PFSK-1 (cell line): ENCODE results near the gene AP4B1.

Experiments
- FOXP2 ChIP-seq: optimal IDR thresholded peaks from 2 replicates; pipeline ENCODE3; 2011; ENCODE audit warnings: borderline replicate concordance, control low read depth, inconsistent platforms; ENCODE audit not compliant: insufficient read depth; ENCODE audit errors: extremely low read length, extremely low read depth
- POLR2AphosphoS5 ChIP-seq: IDR thresholded peaks from 2 replicates; pipeline ENCODE4 v1.6.1; 2012; ENCODE audit warnings: low read depth, mild to moderate bottlenecking, control low read depth, low read length, moderate library complexity
- SIN3A ChIP-seq: IDR thresholded peaks from 2 replicates; pipeline ENCODE4 v1.6.1; 2012; ENCODE audit warnings: mild to moderate bottlenecking, low read length, moderate library complexity, borderline replicate concordance; ENCODE audit not compliant: insufficient read depth
- TAF1 ChIP-seq: IDR thresholded peaks from 2 replicates; pipeline ENCODE4 v1.6.1; 2012; ENCODE audit warnings: low read length, control low read depth, borderline replicate concordance; ENCODE audit not compliant: insufficient read depth
- TF ChIP-seq, protein P1 (sequence below), 2 experiments: IDR thresholded peaks; 2 replicates each; pipeline versions ENCODE4 v1.6.1 to v1.8.0; 2011 to 2012; ENCODE audit warnings: low read depth in 2 of 2, low read length in 2 of 2, control low read depth in 1 of 2, inconsistent platforms in 1 of 2, mild to moderate bottlenecking in 1 of 2, moderate library complexity in 1 of 2; ENCODE audit not compliant: insufficient read depth in 1 of 2

AP4B1 gene

DNA sequence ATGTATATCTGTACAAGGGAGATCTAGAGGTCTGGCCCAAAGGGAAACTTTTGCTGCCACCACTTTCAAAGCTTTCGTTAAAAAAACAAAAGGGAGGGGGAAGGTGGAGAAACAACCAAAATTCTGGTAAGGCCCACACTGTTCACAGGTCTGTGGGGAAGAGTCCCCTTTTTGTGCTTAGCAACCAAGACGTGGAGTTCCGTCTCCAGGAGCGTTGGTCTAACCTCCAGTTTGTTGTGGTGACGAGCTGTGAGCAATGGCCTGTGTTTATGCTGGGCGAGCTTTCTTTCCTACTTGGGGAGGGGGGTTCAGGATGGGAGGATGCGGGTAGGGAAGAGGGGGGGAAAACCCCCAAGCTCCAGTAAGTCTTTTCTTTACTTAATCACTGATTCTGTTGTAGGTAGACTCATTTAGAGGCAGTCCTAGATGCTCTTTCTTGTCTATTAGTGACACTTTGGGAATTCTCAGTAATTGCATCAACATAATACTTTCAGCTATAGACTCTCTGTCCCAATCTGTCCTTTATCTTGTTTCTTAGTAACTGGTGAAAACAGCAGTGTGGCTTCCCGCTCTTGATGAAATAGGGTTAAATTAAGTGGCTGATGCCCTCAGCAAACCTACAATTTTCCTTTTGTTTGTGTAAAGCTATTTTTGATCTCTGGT lies 26.0 kb upstream of the AP4B1 start:
- TF ChIP-seq POLR2AphosphoS5 (no peak), SIN3A (0 out of 2 replicates have a peak, but pooled peaks have one; percentile 21)

DNA sequence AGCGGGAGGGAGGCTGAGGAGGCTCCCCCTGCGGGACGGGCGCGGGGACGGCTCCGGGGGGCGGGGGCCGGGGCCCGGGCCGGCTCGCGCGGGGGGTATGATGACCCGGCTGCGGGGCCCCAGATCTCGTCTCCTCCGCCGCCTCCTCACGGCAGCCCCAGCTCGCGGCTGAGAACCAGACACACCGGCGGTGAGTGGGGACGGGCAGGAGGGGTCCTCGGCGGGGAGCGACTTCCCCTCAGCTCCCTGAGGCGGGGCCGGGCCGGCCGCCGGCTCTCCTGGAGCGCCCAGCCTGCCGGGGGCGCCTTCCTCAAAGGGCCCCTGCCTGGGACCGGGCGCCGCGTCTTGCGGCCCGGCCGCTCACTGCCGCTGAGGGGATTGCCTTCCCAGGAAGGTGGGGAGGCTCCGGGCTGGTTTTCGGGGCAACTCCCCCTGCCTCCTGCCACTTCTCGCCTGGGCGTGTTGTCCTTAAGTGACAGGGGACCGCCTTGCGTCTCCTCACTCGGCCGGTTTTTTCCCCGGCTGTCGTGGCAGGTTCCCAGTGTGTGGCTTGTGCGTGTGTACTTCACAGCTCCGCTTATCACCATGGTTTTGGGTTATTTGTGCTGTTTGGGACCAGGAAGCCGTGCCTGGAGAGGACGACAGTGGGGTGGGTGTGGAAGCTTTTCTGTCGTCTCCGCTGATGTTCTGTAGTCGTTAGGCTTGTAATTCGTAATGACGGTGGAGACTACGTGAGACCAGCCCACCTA lies 25.3 kb upstream of the AP4B1 start:
- 0 out of 2 replicates have a peak, but pooled peaks have one; percentile 5 for TF ChIP-seq SIN3A
- TF ChIP-seq, protein P1, sequence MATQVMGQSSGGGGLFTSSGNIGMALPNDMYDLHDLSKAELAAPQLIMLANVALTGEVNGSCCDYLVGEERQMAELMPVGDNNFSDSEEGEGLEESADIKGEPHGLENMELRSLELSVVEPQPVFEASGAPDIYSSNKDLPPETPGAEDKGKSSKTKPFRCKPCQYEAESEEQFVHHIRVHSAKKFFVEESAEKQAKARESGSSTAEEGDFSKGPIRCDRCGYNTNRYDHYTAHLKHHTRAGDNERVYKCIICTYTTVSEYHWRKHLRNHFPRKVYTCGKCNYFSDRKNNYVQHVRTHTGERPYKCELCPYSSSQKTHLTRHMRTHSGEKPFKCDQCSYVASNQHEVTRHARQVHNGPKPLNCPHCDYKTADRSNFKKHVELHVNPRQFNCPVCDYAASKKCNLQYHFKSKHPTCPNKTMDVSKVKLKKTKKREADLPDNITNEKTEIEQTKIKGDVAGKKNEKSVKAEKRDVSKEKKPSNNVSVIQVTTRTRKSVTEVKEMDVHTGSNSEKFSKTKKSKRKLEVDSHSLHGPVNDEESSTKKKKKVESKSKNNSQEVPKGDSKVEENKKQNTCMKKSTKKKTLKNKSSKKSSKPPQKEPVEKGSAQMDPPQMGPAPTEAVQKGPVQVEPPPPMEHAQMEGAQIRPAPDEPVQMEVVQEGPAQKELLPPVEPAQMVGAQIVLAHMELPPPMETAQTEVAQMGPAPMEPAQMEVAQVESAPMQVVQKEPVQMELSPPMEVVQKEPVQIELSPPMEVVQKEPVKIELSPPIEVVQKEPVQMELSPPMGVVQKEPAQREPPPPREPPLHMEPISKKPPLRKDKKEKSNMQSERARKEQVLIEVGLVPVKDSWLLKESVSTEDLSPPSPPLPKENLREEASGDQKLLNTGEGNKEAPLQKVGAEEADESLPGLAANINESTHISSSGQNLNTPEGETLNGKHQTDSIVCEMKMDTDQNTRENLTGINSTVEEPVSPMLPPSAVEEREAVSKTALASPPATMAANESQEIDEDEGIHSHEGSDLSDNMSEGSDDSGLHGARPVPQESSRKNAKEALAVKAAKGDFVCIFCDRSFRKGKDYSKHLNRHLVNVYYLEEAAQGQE (IDR thresholded peaks at IDR 0.05; ENCODE audit: insufficient read depth in 1 of 2, low read depth in 2 of 2, low read length in 2 of 2): no peak

DNA sequence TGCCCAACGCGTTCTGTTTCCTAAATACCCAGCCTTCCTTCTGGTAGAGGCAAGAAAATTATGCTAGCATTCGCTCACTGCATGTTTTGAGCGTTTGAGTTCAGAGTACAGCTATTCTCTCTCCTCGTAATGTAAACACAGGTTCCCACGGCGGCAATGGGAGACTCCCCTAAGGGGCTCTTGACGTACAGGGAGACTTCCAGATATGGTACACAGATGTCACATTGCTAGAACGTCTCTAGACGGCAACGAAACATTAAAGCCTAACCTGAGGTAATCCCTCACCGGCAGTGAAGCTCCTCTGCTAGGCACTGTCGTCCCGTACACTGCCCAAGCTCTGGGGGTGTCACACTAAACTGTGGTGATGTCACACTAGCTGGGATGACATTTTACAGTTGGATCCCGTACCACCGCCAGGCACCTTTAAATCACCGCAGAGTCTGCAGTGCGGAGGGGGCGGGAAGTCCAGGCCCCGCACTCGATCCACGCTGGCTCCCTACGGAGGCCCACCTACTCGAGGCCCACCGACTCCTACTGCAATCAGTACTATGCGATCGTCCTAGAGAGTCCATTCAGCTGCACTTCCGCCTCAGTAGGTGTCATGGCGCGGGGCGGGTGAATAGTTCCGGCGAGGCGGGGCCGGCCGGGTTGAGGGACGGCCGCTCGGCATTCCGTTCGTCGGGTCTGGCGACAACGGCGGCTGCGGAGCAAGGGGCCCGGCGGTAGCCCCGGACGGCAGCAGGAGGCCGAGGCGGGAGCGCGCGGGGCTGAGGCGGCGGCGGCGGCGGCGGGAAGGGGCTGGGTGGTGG lies 24.5 kb upstream of the AP4B1 start, which contains the start of gene HIPK1:
HIPK1 (plus strand) TSS at position 384 of the 809 bp plus-strand sequence.
- TF ChIP-seq, protein P1 (IDR thresholded peaks at IDR 0.05; ENCODE audit: insufficient read depth in 1 of 2, low read depth in 2 of 2, low read length in 2 of 2): no peak
- peak; percentile 53; the same call in 1 of the 2 replicates for TF ChIP-seq TAF1
- peak; percentile 76 for TF ChIP-seq POLR2AphosphoS5
- peak; percentile 93 for TF ChIP-seq SIN3A
- peak; percentile 95 for TF ChIP-seq FOXP2

DNA sequence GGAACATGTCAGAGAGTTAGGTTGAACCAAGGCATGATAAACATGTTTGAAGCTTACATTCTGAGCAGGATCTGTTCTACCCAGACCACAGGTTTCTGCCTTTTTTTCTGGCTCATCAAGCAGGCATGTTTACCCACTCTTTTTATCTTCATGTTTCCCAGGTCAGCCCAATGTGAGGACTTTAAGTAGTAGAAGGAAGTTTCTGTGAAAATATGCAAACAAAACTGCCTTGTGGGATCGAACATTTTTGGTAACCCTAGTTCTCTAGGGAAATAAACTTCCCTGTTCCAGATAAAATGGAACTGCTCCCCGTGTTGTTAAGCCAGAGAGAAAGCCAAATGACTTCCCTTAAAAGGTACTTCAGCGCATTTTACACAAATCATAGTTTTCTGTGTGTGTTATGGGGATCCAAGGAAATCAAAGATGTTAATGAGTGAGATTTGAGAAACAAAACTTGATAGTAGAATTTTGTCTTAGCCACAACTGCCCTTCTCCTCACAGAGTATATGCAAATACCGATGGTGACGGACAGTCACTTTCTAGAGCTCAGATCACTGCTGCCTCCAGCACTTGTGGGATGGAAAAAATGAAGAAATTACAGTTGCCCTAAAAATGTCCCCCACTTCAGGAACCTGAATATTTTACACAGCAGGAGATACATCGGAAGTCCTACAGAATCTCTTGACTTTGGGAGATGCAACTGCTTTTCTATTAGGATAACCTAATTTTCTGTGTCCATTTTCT lies 23.8 kb upstream of the AP4B1 start:
- TF ChIP-seq FOXP2: no peak
- TF ChIP-seq POLR2AphosphoS5: no peak
- no peak for TF ChIP-seq TAF1
- TF ChIP-seq SIN3A: no peak
- TF ChIP-seq, protein P1 (IDR thresholded peaks at IDR 0.05; ENCODE audit: insufficient read depth in 1 of 2, low read depth in 2 of 2, low read length in 2 of 2): no peak

DNA sequence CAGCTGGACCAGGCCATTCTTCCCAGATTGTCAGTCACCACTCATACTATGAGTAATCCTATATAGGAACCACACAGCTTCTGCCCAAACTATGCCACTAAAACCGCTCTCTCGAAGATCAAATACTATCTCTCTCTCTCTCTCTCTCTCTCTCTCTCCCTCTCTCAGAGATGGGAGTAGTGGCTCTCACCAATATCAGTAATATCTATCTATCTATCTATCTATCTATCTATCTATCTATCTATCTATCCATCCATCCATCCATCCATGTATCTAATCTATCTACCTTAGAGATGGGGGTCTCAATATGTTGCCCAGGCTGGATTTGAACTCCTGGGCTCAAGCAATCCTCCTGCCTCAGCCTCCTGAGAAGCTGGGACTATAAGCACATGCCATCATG lies 19.9 kb upstream of the AP4B1 start:
- TF ChIP-seq, protein P1 (IDR thresholded peaks at IDR 0.05; ENCODE audit: insufficient read depth in 1 of 2, low read depth in 2 of 2, low read length in 2 of 2): no peak
- no peak for TF ChIP-seq TAF1
- TF ChIP-seq FOXP2: no peak
- no peak for TF ChIP-seq SIN3A
- TF ChIP-seq POLR2AphosphoS5: no peak
